Dermis microvascular lymphatic vessel endothelial cell (primary cell): Measurements from ENCODE around the gene JAK3. TPM values are rescaled to one million over a fixed set of nuclear protein-coding genes. Genes with fewer than 3 reads are reported as not detected.
"Not testable (repeated sequence)": the region's sequence is repeated elsewhere in the genome, so short reads cannot be mapped to it uniquely, and the experiment has no call there.

Experiments
- DNase-seq, 2 donors: peaks; one replicate each; pipeline versions ENCODE4 v3.0.0 to v3.0.0-alpha.2; 2010; ENCODE audit warnings: low read depth in 2 of 2
- total RNA-seq: library from RNA; depleted of rRNA; stranded (reverse); fragments of >200 nt; gene quantifications from 2 replicates; pipeline ENCODE4 v1.2.1, GENCODE V29; 2014

Gene JAK3
- total RNA-seq, 1 donor from 2014 or later: 1.7 TPM

- peak in 1 of 2 donors; percentile 30 for DNase-seq
These were observed 68.5 kb downstream of the JAK3 start for GRCh38 chr19:17778968-17779929.

DNA sequence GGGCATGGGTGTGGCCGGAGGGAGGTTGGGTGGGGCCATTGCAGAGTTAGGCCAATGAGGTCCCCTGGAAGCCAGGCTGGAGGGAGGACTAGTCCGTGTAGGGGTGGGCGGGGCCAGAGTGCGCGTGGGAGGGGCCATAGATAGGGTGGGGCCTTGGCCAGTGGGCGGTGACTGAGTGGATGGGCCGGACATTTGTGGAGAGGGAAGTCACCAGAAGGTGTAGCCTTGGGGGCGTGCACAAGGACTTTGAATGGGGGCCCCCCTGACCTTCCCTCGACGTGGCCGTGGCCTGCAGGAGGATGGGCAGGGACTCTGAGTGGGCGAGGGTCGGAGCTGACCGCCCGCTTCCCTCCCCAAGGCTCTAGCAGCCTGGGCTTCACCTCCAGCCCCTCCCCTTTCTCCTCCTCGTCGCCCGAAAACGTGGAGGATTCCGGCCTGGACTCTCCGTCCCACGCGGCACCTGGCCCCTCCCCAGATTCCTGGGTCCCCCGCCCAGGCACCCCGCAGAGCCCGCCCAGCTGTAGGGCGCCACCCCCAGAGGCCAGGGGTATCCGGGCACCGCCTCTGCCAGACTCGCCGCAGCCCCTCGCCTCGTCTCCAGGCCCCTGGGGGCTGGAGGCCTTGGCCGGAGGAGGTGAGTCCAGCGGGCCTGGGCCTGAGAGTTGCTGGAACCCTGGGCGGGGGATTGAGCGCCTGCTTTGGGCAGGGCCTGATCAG is 69.4 kb downstream of the JAK3 start:
- DNase-seq: peak in 1 of 2 donors; percentile 61

GRCh38 chr19:17777840-17778239 is 69.9 kb downstream of the JAK3 start:
- not testable (repeated sequence) for DNase-seq

GRCh38 chr19:17775991-17776803 is 71.6 kb downstream of the JAK3 start:
- no peak for DNase-seq

GRCh38 chr19:17775245-17775927 is 72.4 kb downstream of the JAK3 start:
- peak in 1 of 2 donors; percentile 38 for DNase-seq

Other genes with a start within 250 kb of the JAK3 start
- 0.13 TPM in 2 replicates for gene UNC13A, start 159.6 kb downstream of the JAK3 start, total RNA-seq
- 27.5 and 52.5 TPM in 2 replicates for gene MAP1S, start 128.5 kb downstream of the JAK3 start, total RNA-seq
- gene FCHO1, start 96.5 kb downstream of the JAK3 start, total RNA-seq: 0.63 and 0.90 TPM in 2 replicates
- under 0.01 TPM in 2 replicates for gene B3GNT3, start 52.8 kb downstream of the JAK3 start, total RNA-seq
- gene INSL3, start 26.5 kb downstream of the JAK3 start, total RNA-seq: not detected in 2 replicates
- gene RPL18A, start 11.9 kb upstream of the JAK3 start, total RNA-seq: 1,265 and 1,315 TPM in 2 replicates
- gene SLC5A5, start 24.0 kb upstream of the JAK3 start, total RNA-seq: not detected in 2 replicates
- gene CCDC124, start 85.0 kb upstream of the JAK3 start, total RNA-seq: 27.2 and 34.5 TPM in 2 replicates
- under 0.01 and 0.25 TPM in 2 replicates for gene KCNN1, start 119.1 kb upstream of the JAK3 start, total RNA-seq
- gene ARRDC2, start 160.2 kb upstream of the JAK3 start, total RNA-seq: 41.1 and 108 TPM in 2 replicates
- gene IL12RB1, start 239.0 kb upstream of the JAK3 start, total RNA-seq: 0.13 TPM in 2 replicates
- 1.2 and 2.9 TPM in 2 replicates for gene MAST3, start 249.8 kb upstream of the JAK3 start, total RNA-seq